Smooth muscle cell (in vitro differentiated cells): ENCODE data around the gene MLH1. TPM values are rescaled to one million over a fixed set of nuclear protein-coding genes. Genes with fewer than 3 reads are reported as not detected.

Experiments used
- DNase-seq: peaks from one replicate; lab custom pipeline; 2025; ENCODE audit not compliant: unreplicated experiment; lab: John Stamatoyannopoulos, UW
- H2AFZ ChIP-seq: fragments of 200-600 bp; sonication (generic); 2 replicates; pipeline ENCODE4 v1.6.0; 2016; ENCODE audit warnings: antibody characterized with exemption, low read depth, mild to moderate bottlenecking
- H3F3A ChIP-seq: fragments of 200-600 bp; sonication (generic); 2 replicates; pipeline ENCODE4 v1.6.0; 2017; ENCODE audit warnings: antibody characterized with exemption, low read depth
- H3K27ac ChIP-seq: fragments of 200-600 bp; sonication (generic); 2 replicates; pipeline ENCODE4 v1.5.1; 2016; ENCODE audit warnings: low read depth, mild to moderate bottlenecking
- H3K27me3 ChIP-seq: fragments of 200-600 bp; sonication (generic); 2 replicates; pipeline ENCODE4 v1.6.1; 2016; ENCODE audit warnings: low read depth, mild to moderate bottlenecking
- H3K36me3 ChIP-seq: fragments of 200-600 bp; sonication (generic); 2 replicates; pipeline ENCODE4 v1.5.1; 2016; ENCODE audit warnings: low read depth
- H3K4me1 ChIP-seq: fragments of 200-600 bp; sonication (generic); 2 replicates; pipeline ENCODE4 v1.5.1; 2016; ENCODE audit warnings: low read depth
- H3K4me2 ChIP-seq: fragments of 200-600 bp; sonication (generic); 2 replicates; pipeline ENCODE4 v1.6.0; 2016; ENCODE audit warnings: mild to moderate bottlenecking
- H3K4me3 ChIP-seq: fragments of 200-600 bp; sonication (generic); 2 replicates; pipeline ENCODE4 v1.5.1; 2016; ENCODE audit warnings: mild to moderate bottlenecking
- H3K79me2 ChIP-seq: fragments of 200-600 bp; sonication (generic); 2 replicates; pipeline ENCODE4 v1.6.0; 2016; ENCODE audit warnings: low read depth, mild to moderate bottlenecking
- H3K9ac ChIP-seq: fragments of 200-600 bp; sonication (generic); 2 replicates; pipeline ENCODE4 v1.6.0; 2016; ENCODE audit warnings: low read depth
- H3K9me3 ChIP-seq: fragments of 200-600 bp; sonication (generic); replicated peaks from 2 replicates; pipeline ENCODE4 v1.5.1; 2016; ENCODE audit warnings: low read depth
- H4K20me1 ChIP-seq: fragments of 200-600 bp; sonication (generic); 2 replicates; pipeline ENCODE4 v1.6.0; 2016; ENCODE audit warnings: low read depth
- WGBS: methylation state at CpG from one replicate; pipeline ENCODE4 v1.1.7; 2016; ENCODE audit warnings: low lambda C conversion rate; 5-methylcytosine and 5-hydroxymethylcytosine counted together
- polyA plus RNA-seq: library from polyadenylated mRNA; unstranded; fragments of >200 nt; fragmentation: Nextera tagmentation; extraction: Ambion mirVana; gene quantifications from 2 replicates; pipeline ENCODE4 v1.2.1, GENCODE V29; 2016
- total RNA-seq: library from RNA; depleted of rRNA; stranded (reverse); fragments of >200 nt; gene quantifications from 2 replicates; pipeline ENCODE4 v1.2.3, GENCODE V29; 2014
- TF ChIP-seq, protein P1 (sequence below): fragments of 200-600 bp; sonication (generic); IDR thresholded peaks from 2 replicates; pipeline ENCODE4 v1.5.1; 2017; ENCODE audit warnings: borderline replicate concordance, mild to moderate bottlenecking, antibody characterized with exemption; ENCODE audit not compliant: insufficient read depth, poor library complexity, severe bottlenecking

MLH1 gene
- total and polyA plus RNA-seq, 2 experiments from 2014 or later, result 22.6 to 28.3 TPM

DNA sequence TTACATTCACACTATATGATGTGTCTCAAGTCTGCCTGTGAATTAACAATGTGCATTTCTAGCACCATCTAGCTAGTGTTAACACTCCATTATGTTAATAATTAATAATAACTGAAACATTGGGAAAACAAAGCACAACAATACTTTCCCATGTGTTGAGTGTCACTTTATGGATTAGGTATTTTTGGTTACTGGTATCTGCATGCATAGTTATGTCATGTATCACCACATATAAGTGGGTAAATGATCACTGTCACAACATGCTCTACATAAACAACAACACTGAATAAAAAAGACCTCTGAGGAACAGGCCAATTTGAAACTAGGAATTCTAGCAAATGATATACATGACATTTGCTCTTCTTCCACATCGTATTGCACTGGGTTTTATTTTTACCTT, 74.7 kb downstream of the MLH1 start:
- Histone ChIP-seq H3K9ac (no peak overlapping the region), H3K27me3 (no peaks in the 10 kb centered on the region), H3K36me3 (peaks cover 8% of the 10 kb centered on the region), H3K4me1 (no peaks in the 10 kb centered on the region), H3F3A (no peaks in the 10 kb centered on the region), H3K79me2 (no peaks in the 10 kb centered on the region), H3K4me2 (no peak overlapping the region), H3K4me3 (no peak overlapping the region), H3K27ac (no peak overlapping the region), H3K9me3 (no peaks in the 10 kb centered on the region), H2AFZ (no peak overlapping the region), H4K20me1 (no peaks in the 10 kb centered on the region)
- DNase-seq, result no peak
- WGBS, result 96% methylated on average over 1 of the region's 1 CpG
- TF ChIP-seq, protein P1, sequence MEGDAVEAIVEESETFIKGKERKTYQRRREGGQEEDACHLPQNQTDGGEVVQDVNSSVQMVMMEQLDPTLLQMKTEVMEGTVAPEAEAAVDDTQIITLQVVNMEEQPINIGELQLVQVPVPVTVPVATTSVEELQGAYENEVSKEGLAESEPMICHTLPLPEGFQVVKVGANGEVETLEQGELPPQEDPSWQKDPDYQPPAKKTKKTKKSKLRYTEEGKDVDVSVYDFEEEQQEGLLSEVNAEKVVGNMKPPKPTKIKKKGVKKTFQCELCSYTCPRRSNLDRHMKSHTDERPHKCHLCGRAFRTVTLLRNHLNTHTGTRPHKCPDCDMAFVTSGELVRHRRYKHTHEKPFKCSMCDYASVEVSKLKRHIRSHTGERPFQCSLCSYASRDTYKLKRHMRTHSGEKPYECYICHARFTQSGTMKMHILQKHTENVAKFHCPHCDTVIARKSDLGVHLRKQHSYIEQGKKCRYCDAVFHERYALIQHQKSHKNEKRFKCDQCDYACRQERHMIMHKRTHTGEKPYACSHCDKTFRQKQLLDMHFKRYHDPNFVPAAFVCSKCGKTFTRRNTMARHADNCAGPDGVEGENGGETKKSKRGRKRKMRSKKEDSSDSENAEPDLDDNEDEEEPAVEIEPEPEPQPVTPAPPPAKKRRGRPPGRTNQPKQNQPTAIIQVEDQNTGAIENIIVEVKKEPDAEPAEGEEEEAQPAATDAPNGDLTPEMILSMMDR, result no peak

DNA sequence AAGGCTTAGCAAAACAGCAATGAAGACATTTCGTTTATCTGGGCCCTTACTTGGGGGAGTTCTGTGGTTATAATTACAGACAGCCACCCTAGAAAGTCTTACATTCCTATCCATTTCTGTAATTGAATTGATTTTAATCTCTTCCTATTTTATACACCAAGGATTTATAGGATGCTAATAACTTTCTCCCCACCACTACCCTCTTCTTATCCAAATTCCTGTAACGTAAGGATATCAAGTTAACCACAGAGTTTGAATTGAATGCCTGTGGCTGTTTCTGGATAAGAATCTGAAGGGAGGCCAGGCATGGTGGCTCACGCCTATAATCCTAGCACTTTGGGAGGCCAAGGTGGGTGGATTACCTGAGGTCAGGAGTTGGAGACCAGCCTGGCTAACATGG, 78.6 kb downstream of the MLH1 start:
- no peaks in the 10 kb centered on the region for H3K9me3 ChIP-seq
- no peaks in the 10 kb centered on the region for H3K79me2 ChIP-seq
- H3K4me1 ChIP-seq, result no peaks in the 10 kb centered on the region
- H3K9ac ChIP-seq, result no peak overlapping the region
- no peaks in the 10 kb centered on the region for H4K20me1 ChIP-seq
- H3K36me3 ChIP-seq, result no peaks in the 10 kb centered on the region
- 60% methylated on average over 3 of the region's 3 CpGs for WGBS
- H3K27ac ChIP-seq, result peak overlapping the region; percentile 58
- TF ChIP-seq, protein P1, result no peak
- no peak for DNase-seq
- no peaks in the 10 kb centered on the region for H3K27me3 ChIP-seq
- no peak overlapping the region for H3K4me2 ChIP-seq
- H2AFZ ChIP-seq, result no peak overlapping the region
- no peak overlapping the region for H3K4me3 ChIP-seq
- H3F3A ChIP-seq, result peaks cover 12% of the 10 kb centered on the region

DNA sequence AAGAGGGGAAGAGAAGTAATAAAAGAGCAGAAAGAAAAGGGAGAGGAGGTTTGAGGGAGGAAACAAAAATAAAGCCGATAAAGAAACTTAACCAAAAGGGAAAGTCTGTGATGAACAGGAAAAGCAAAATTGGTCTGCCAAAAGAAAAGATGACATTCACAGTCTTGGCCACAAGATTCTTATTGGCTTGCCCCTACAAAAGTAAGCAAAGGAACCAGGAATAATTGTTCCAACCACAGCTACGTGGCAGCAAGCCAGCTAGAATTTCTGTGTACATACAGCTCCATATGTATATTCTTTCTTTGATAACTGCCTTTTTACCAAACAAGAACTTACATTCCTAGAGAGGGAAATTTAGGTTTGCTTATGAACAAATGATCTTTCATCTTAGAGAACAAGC, 79.6 kb downstream of the MLH1 start:
- no peaks in the 10 kb centered on the region for H3K27me3 ChIP-seq
- no peak overlapping the region for H3K4me3 ChIP-seq
- WGBS, result 39% methylated on average over 2 of the region's 2 CpGs
- no peaks in the 10 kb centered on the region for H4K20me1 ChIP-seq
- no peaks in the 10 kb centered on the region for H3K36me3 ChIP-seq
- H3K4me1 ChIP-seq, result no peaks in the 10 kb centered on the region
- peak overlapping the region; percentile 77 for H3K4me2 ChIP-seq
- no peak for DNase-seq
- peaks cover 12% of the 10 kb centered on the region for H3F3A ChIP-seq
- no peak overlapping the region for H3K9ac ChIP-seq
- no peaks in the 10 kb centered on the region for H3K79me2 ChIP-seq
- no peaks in the 10 kb centered on the region for H3K9me3 ChIP-seq
- no peak overlapping the region for H2AFZ ChIP-seq
- peak overlapping the region; percentile 58 for H3K27ac ChIP-seq
- TF ChIP-seq, protein P1, result no peak

DNA sequence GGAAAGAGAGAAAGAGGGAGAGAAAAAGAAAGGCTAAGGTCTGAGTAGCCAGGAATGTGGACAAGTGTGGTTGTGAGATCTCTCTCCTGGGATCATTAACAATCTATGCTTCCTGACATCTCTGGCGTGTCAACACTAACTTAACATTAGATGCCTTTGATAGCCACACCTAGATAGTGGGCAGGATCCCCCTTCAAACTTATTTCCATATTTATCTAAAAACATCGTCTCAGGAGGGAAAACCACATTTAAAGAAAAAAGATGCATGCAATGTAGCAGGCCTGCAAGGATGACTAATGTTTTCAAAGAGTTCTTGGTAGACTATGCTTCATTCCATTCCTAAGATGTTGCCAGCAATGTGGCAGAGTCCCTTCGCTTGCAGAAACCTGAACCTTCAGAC, 80.9 kb downstream of the MLH1 start:
- H3F3A ChIP-seq, result peaks cover 12% of the 10 kb centered on the region
- H4K20me1 ChIP-seq, result no peaks in the 10 kb centered on the region
- H3K4me2 ChIP-seq, result peak overlapping the region; percentile 68
- DNase-seq, result no peak
- no peaks in the 10 kb centered on the region for H3K9me3 ChIP-seq
- no peak overlapping the region for H3K9ac ChIP-seq
- 36% methylated on average over 3 of the region's 3 CpGs for WGBS
- peaks cover 3% of the 10 kb centered on the region for H3K36me3 ChIP-seq
- H3K79me2 ChIP-seq, result no peaks in the 10 kb centered on the region
- no peaks in the 10 kb centered on the region for H3K4me1 ChIP-seq
- H3K27ac ChIP-seq, result peak overlapping the region; percentile 76
- TF ChIP-seq, protein P1, result no peak
- H3K27me3 ChIP-seq, result no peaks in the 10 kb centered on the region
- H3K4me3 ChIP-seq, result no peak overlapping the region
- no peak overlapping the region for H2AFZ ChIP-seq
